Measurements from ENCODE around the gene ETNK1. TPM values are rescaled to one million over a fixed set of nuclear protein-coding genes. Genes with fewer than 3 reads are reported as not detected.

Gene ETNK1
- total RNA-seq, 4 donors from 2014 or later, result 15.3 to 33.3 (median 28.5) TPM

GRCh38 chr12:22631863-22632463 lies 7.0 kb downstream of the ETNK1 start:
- peaks cover 2 to 85% (median 9%) of the 10 kb centered on the region in 3 donors for H3K4me1 ChIP-seq
- no peak for ATAC-seq
- H3K27me3 ChIP-seq, result no peaks in the 10 kb centered on the region
- H3K9me3 ChIP-seq, result no peaks in the 10 kb centered on the region
- 39 to 68% methylated on average over 3 of the region's 3 CpGs for WGBS, 2 donors (ENCODE audit: low coverage in 1 of 2)
- peaks cover 0 to 6% of the 10 kb centered on the region in 2 donors for H3K36me3 ChIP-seq
- TF ChIP-seq, protein P1, sequence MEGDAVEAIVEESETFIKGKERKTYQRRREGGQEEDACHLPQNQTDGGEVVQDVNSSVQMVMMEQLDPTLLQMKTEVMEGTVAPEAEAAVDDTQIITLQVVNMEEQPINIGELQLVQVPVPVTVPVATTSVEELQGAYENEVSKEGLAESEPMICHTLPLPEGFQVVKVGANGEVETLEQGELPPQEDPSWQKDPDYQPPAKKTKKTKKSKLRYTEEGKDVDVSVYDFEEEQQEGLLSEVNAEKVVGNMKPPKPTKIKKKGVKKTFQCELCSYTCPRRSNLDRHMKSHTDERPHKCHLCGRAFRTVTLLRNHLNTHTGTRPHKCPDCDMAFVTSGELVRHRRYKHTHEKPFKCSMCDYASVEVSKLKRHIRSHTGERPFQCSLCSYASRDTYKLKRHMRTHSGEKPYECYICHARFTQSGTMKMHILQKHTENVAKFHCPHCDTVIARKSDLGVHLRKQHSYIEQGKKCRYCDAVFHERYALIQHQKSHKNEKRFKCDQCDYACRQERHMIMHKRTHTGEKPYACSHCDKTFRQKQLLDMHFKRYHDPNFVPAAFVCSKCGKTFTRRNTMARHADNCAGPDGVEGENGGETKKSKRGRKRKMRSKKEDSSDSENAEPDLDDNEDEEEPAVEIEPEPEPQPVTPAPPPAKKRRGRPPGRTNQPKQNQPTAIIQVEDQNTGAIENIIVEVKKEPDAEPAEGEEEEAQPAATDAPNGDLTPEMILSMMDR (IDR thresholded peaks at IDR 0.05), result peak; percentile 39 to 62 (median 48)
- TF ChIP-seq POLR2AphosphoS5 (IDR thresholded peaks at IDR 0.05), result no peak
- no peak overlapping the region for H3K27ac ChIP-seq
- no peak overlapping the region for H3K4me3 ChIP-seq

DNA sequence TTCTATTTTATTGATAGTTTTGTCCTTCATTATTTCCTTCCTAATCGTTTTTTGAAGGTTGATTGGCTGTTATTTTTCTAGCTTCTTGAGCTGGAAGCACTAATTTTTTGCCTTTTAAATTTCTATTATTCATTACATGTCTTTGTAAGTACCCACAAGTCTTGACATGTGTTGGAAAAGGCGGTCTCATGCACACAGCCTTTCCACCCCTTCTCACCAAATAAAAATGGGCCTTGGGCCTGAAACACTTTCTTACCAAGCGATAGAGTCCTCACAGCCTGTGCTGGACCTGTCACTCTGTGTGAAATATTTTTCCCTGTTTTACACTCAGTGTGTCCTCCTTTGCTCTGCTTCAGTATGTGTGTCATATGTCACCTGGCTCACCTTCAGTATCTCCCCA lies 9.9 kb downstream of the ETNK1 start:
- peaks cover 0 to 63% (median 0%) of the 10 kb centered on the region in 3 donors for H3K4me1 ChIP-seq
- no peak for ATAC-seq
- H3K27ac ChIP-seq, result no peak overlapping the region
- no peaks in the 10 kb centered on the region for H3K27me3 ChIP-seq
- no peak for TF ChIP-seq POLR2A (IDR thresholded peaks at IDR 0.05)
- TF ChIP-seq POLR2AphosphoS5 (IDR thresholded peaks at IDR 0.05), result no peak
- TF ChIP-seq, protein P1 (IDR thresholded peaks at IDR 0.05), result no peak
- TF ChIP-seq EP300 (IDR thresholded peaks at IDR 0.05), result no peak
- no peak overlapping the region for H3K4me3 ChIP-seq
- 92 to 100% methylated on average over 3 of the region's 3 CpGs for WGBS, 2 donors (ENCODE audit: low coverage in 1 of 2)
- H3K9me3 ChIP-seq, result no peaks in the 10 kb centered on the region
- H3K36me3 ChIP-seq, result peaks cover 0 to 6% of the 10 kb centered on the region in 2 donors

GRCh38 chr12:22635812-22636211 lies 10.8 kb downstream of the ETNK1 start:
- 40 to 50% methylated on average over 1 of the region's 1 CpG for WGBS, 2 donors (ENCODE audit: low coverage in 1 of 2)
- ATAC-seq, result no peak
- Histone ChIP-seq H3K4me3 (no peak overlapping the region), H3K9me3 (no peaks in the 10 kb centered on the region), H3K36me3 (peaks cover 0 to 6% of the 10 kb centered on the region in 2 donors), H3K27me3 (no peaks in the 10 kb centered on the region), H3K4me1 (peaks cover 0 to 54% (median 0%) of the 10 kb centered on the region in 3 donors), H3K27ac (no peak overlapping the region)
- no peak for TF ChIP-seq POLR2AphosphoS5 (IDR thresholded peaks at IDR 0.05)
- TF ChIP-seq, protein P1 (IDR thresholded peaks at IDR 0.05), result no peak
- no peak for TF ChIP-seq POLR2A (IDR thresholded peaks at IDR 0.05)
- TF ChIP-seq EP300 (IDR thresholded peaks at IDR 0.05), result no peak

- ATAC-seq, result no peak
- Histone ChIP-seq H3K27ac (no peak overlapping the region), H3K4me3 (no peak overlapping the region), H3K27me3 (no peaks in the 10 kb centered on the region), H3K4me1 (peaks cover 0 to 22% (median 0%) of the 10 kb centered on the region in 3 donors), H3K9me3 (no peaks in the 10 kb centered on the region), H3K36me3 (peaks cover 0 to 2% of the 10 kb centered on the region in 2 donors)
- WGBS, 2 donors (ENCODE audit: low coverage in 1 of 2), result 88 to 92% methylated on average over 2 of the region's 2 CpGs
- TF ChIP-seq POLR2AphosphoS5 (IDR thresholded peaks at IDR 0.05) (no peak), POLR2A (IDR thresholded peaks at IDR 0.05) (no peak), EP300 (IDR thresholded peaks at IDR 0.05) (no peak)
- TF ChIP-seq, protein P1 (IDR thresholded peaks at IDR 0.05), result no peak
Measured at GRCh38 chr12:22640851-22641250, 15.9 kb downstream of the ETNK1 start.

GRCh38 chr12:22641353-22642053 lies 16.5 kb downstream of the ETNK1 start:
- Histone ChIP-seq H3K27me3 (no peaks in the 10 kb centered on the region), H3K36me3 (peaks cover 0 to 5% of the 10 kb centered on the region in 2 donors), H3K27ac (no peak overlapping the region), H3K9me3 (no peaks in the 10 kb centered on the region), H3K4me3 (no peak overlapping the region), H3K4me1 (peaks cover 0 to 16% (median 0%) of the 10 kb centered on the region in 3 donors)
- no peak for TF ChIP-seq EP300 (IDR thresholded peaks at IDR 0.05)
- TF ChIP-seq, protein P1 (IDR thresholded peaks at IDR 0.05), result no peak
- WGBS, 2 donors (ENCODE audit: low coverage in 1 of 2), result 79 to 86% methylated on average over 3 of the region's 3 CpGs
- ATAC-seq, result no peak

Data from gastroesophageal sphincter (tissue), 4 donors.